ENCODE data around the gene DCST2.

Gene DCST2

DNA sequence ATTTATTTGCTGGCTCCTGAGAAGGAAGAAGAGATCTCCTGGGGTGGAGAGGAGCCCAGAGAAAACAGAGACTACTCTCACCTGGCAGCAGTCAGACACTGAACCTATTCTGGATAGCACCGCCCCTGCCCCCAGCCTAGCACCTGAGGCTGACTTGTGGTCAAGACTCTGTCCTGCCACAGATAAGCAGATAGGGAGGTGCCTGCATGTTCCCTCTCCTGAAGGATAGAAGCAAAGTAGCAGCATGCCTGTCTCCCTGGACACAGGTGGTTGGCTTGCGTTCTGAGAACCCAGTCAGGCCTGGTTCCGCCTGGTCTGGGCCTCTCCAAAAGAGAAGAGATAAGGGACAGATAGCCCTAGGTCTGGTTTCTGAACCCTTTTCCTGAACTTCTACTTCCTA is 43.8 kb upstream of the DCST2 start:
- Histone ChIP-seq H3K4me1 (ENCODE audit: control insufficient read depth, low read depth, low read length) (peaks cover 6% of the 10 kb centered on the region), H3K36me3 (ENCODE audit: control insufficient read depth, low read depth, low read length) (no peaks in the 10 kb centered on the region), H3K27ac (ENCODE audit: low read length) (no peak overlapping the region), H3K9me3 (ENCODE audit: control insufficient read depth, low read depth, low read length) (no peaks in the 10 kb centered on the region), H3K9ac (ENCODE audit: low read length) (no peak overlapping the region), H3K4me3 (ENCODE audit: low read length) (no peak overlapping the region), H3K27me3 (ENCODE audit: control insufficient read depth, insufficient read depth, low read length) (peaks cover 57% of the 10 kb centered on the region)

- peaks cover 56% of the 10 kb centered on the region for H3K27me3 ChIP-seq (ENCODE audit: control insufficient read depth, insufficient read depth, low read length)
- H3K9ac ChIP-seq (ENCODE audit: low read length) = no peak overlapping the region
- no peak overlapping the region for H3K27ac ChIP-seq (ENCODE audit: low read length)
- H3K4me1 ChIP-seq (ENCODE audit: control insufficient read depth, low read depth, low read length) = peaks cover 10% of the 10 kb centered on the region
- H3K4me3 ChIP-seq (ENCODE audit: low read length) = no peak overlapping the region
- H3K36me3 ChIP-seq (ENCODE audit: control insufficient read depth, low read depth, low read length) = no peaks in the 10 kb centered on the region
- H3K9me3 ChIP-seq (ENCODE audit: control insufficient read depth, low read depth, low read length) = no peaks in the 10 kb centered on the region
Measured at GRCh38 chr1:155076371-155076770, 42.8 kb upstream of the DCST2 start.

- peaks cover 14% of the 10 kb centered on the region for H3K4me1 ChIP-seq (ENCODE audit: control insufficient read depth, low read depth, low read length)
Measured at GRCh38 chr1:155075535-155075934, 42.0 kb upstream of the DCST2 start.

GRCh38 chr1:155073377-155074242 is 40.0 kb upstream of the DCST2 start:
- peaks cover 21% of the 10 kb centered on the region for H3K4me1 ChIP-seq (ENCODE audit: control insufficient read depth, low read depth, low read length)
- H3K36me3 ChIP-seq (ENCODE audit: control insufficient read depth, low read depth, low read length) = peaks cover 7% of the 10 kb centered on the region
- no peak overlapping the region for H3K9ac ChIP-seq (ENCODE audit: low read length)
- no peak overlapping the region for H3K4me3 ChIP-seq (ENCODE audit: low read length)
- H3K27me3 ChIP-seq (ENCODE audit: control insufficient read depth, insufficient read depth, low read length) = peaks cover 40% of the 10 kb centered on the region
- H3K9me3 ChIP-seq (ENCODE audit: control insufficient read depth, low read depth, low read length) = no peaks in the 10 kb centered on the region
- H3K27ac ChIP-seq (ENCODE audit: low read length) = no peak overlapping the region

More at GRCh38 chr1:155075535-155075934, 42.0 kb upstream of the DCST2 start:
- Histone ChIP-seq H3K36me3 (ENCODE audit: control insufficient read depth, low read depth, low read length) (no peaks in the 10 kb centered on the region), H3K9me3 (ENCODE audit: control insufficient read depth, low read depth, low read length) (no peaks in the 10 kb centered on the region), H3K27me3 (ENCODE audit: control insufficient read depth, insufficient read depth, low read length) (peaks cover 53% of the 10 kb centered on the region), H3K4me3 (ENCODE audit: low read length) (no peak overlapping the region), H3K27ac (ENCODE audit: low read length) (no peak overlapping the region), H3K9ac (ENCODE audit: low read length) (no peak overlapping the region)

DNA sequence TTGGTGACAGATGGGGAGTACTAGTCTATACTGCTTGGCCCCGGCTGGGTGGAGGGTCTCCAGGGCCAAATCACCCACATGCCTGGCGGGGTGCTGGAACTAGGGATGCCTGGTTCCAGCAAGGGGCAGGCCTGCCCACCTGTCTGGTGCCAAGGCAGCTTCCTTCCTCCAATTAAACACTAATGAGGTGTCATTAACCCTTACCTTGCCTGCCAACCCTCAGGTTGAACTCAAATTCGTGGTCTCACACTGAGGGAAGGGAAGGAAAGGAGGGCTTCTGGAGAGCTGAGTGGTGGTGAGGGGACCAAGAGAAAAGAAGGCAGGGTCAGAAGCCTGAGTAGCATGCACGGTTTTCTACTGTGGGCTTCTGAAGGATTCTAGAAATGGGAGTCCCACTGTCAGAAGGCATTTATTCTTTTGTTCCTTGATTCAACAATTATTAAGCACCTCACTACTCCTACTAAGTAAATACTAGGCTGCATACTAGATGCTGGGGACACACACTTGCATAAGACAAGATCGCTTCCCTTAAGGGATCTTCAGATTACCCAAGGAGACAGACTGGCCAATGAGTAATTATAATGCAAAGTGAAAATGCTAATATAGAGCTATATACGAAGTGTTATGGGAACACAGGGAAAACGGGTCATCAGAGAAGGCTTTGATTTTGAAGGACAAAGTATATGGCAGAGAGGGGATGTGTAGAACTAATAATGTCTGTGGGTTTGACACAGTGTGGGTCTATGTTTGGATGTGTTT is 39.1 kb upstream of the DCST2 start:
- H3K27me3 ChIP-seq (ENCODE audit: control insufficient read depth, insufficient read depth, low read length) = peaks cover 31% of the 10 kb centered on the region
- no peak overlapping the region for H3K4me3 ChIP-seq (ENCODE audit: low read length)
- H3K36me3 ChIP-seq (ENCODE audit: control insufficient read depth, low read depth, low read length) = peaks cover 8% of the 10 kb centered on the region
- H3K9ac ChIP-seq (ENCODE audit: low read length) = no peak overlapping the region
- no peaks in the 10 kb centered on the region for H3K9me3 ChIP-seq (ENCODE audit: control insufficient read depth, low read depth, low read length)
- H3K27ac ChIP-seq (ENCODE audit: low read length) = no peak overlapping the region
- peaks cover 21% of the 10 kb centered on the region for H3K4me1 ChIP-seq (ENCODE audit: control insufficient read depth, low read depth, low read length)

- Histone ChIP-seq H3K27me3 (ENCODE audit: control insufficient read depth, insufficient read depth, low read length) (peaks cover 26% of the 10 kb centered on the region), H3K4me3 (ENCODE audit: low read length) (peak overlapping the region; percentile 68), H3K4me1 (ENCODE audit: control insufficient read depth, low read depth, low read length) (peaks cover 21% of the 10 kb centered on the region), H3K9me3 (ENCODE audit: control insufficient read depth, low read depth, low read length) (no peaks in the 10 kb centered on the region), H3K9ac (ENCODE audit: low read length) (peak overlapping the region; percentile 46), H3K36me3 (ENCODE audit: control insufficient read depth, low read depth, low read length) (peaks cover 12% of the 10 kb centered on the region), H3K27ac (ENCODE audit: low read length) (no peak overlapping the region)
Measured at GRCh38 chr1:155071701-155072100, 38.1 kb upstream of the DCST2 start.

DNA sequence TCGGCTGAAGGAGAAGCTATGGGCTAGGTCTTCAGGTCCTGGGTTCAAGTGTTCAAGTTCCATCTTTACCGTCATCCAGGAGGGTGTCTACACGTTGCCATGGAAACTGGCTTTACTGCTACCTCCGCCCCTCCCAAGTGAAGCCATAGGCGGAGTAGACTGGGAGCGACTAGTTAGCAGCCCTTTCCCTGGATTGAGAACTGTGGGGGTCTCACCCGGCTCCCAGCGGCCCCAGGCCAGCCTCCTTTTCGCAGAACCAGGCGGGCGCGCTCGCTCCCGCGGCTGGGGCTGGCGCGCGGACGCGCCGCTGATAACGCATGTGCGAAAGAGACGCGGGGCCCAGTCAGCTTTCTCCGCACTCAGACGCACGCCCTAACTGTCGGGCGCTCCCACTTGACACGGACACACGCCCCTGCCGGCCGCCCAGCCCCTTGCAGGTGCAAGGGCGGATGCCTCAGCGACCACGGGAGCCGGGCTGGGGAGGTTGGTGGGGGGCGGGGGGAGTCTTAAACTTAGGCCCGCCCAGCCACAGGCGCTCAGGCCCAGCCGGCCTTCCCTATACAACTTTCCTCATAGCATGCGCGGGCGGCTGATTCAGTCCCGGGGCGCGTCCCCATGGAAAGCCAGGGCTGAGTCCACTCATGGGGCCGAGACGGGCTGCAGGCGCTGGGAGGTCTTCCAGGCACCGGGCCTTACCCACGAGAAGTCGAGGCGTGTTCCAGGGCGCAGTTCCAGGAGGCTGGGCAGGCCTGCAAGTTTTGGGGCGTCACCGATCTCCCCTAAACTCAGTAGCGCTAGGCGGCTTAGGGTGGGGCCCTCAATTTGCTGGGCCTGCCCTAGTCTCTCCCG is 37.4 kb upstream of the DCST2 start:
- H3K9me3 ChIP-seq (ENCODE audit: control insufficient read depth, low read depth, low read length) = no peaks in the 10 kb centered on the region
- H3K9ac ChIP-seq (ENCODE audit: low read length) = peak overlapping the region; percentile 46
- H3K27me3 ChIP-seq (ENCODE audit: control insufficient read depth, insufficient read depth, low read length) = peaks cover 26% of the 10 kb centered on the region
- H3K27ac ChIP-seq (ENCODE audit: low read length) = no peak overlapping the region
- peaks cover 21% of the 10 kb centered on the region for H3K4me1 ChIP-seq (ENCODE audit: control insufficient read depth, low read depth, low read length)
- peak overlapping the region; percentile 68 for H3K4me3 ChIP-seq (ENCODE audit: low read length)
- H3K36me3 ChIP-seq (ENCODE audit: control insufficient read depth, low read depth, low read length) = peaks cover 12% of the 10 kb centered on the region

- Histone ChIP-seq H3K27me3 (ENCODE audit: control insufficient read depth, insufficient read depth, low read length) (peaks cover 26% of the 10 kb centered on the region), H3K4me1 (ENCODE audit: control insufficient read depth, low read depth, low read length) (peaks cover 21% of the 10 kb centered on the region), H3K36me3 (ENCODE audit: control insufficient read depth, low read depth, low read length) (peaks cover 12% of the 10 kb centered on the region), H3K4me3 (ENCODE audit: low read length) (peak overlapping the region; percentile 68), H3K27ac (ENCODE audit: low read length) (no peak overlapping the region), H3K9ac (ENCODE audit: low read length) (peak overlapping the region; percentile 46), H3K9me3 (ENCODE audit: control insufficient read depth, low read depth, low read length) (no peaks in the 10 kb centered on the region)
Measured at GRCh38 chr1:155070158-155070621, 36.6 kb upstream of the DCST2 start.

DNA sequence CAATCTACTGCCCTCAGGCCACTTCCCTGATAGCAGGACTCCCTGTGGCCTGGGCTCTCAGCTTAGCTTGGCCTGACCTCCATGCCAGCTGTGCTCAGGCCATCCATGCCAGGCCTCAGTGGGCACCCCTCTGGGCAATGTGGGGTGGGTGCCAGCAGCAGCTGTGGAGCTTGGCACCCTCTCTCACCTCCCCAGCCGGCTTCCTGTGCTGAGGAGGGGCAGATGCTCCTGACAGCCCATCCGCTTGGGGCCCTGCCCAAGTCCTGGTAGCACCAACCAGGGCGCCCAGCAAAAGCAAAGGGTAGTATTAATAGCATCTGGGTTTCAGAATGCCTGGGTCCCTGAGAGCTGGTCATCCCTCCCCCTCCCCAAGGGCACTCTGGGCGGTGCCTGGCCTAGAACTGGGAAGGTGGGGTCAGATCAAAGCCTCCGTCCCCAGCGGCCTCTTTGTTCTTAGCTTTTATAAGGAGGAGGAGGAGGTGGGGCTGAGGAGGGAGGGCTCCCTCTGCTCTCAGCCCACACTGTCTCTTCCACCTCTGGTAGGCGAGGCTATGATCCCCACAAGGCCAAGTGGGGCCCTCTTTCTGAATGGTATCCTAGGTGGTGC is 36.1 kb upstream of the DCST2 start:
- H3K4me1 ChIP-seq (ENCODE audit: control insufficient read depth, low read depth, low read length) = peaks cover 26% of the 10 kb centered on the region
- no peaks in the 10 kb centered on the region for H3K9me3 ChIP-seq (ENCODE audit: control insufficient read depth, low read depth, low read length)
- peaks cover 26% of the 10 kb centered on the region for H3K27me3 ChIP-seq (ENCODE audit: control insufficient read depth, insufficient read depth, low read length)
- H3K36me3 ChIP-seq (ENCODE audit: control insufficient read depth, low read depth, low read length) = peaks cover 12% of the 10 kb centered on the region
- H3K27ac ChIP-seq (ENCODE audit: low read length) = no peak overlapping the region
- no peak overlapping the region for H3K9ac ChIP-seq (ENCODE audit: low read length)
- peak overlapping the region; percentile 68 for H3K4me3 ChIP-seq (ENCODE audit: low read length)

- no peak overlapping the region for H3K4me3 ChIP-seq (ENCODE audit: low read length)
- peaks cover 30% of the 10 kb centered on the region for H3K4me1 ChIP-seq (ENCODE audit: control insufficient read depth, low read depth, low read length)
- H3K27me3 ChIP-seq (ENCODE audit: control insufficient read depth, insufficient read depth, low read length) = peaks cover 26% of the 10 kb centered on the region
- no peak overlapping the region for H3K27ac ChIP-seq (ENCODE audit: low read length)
- H3K9ac ChIP-seq (ENCODE audit: low read length) = no peak overlapping the region
- H3K9me3 ChIP-seq (ENCODE audit: control insufficient read depth, low read depth, low read length) = no peaks in the 10 kb centered on the region
- H3K36me3 ChIP-seq (ENCODE audit: control insufficient read depth, low read depth, low read length) = peaks cover 12% of the 10 kb centered on the region
Measured at GRCh38 chr1:155068599-155068998, 35.0 kb upstream of the DCST2 start.

GRCh38 chr1:155066777-155067176 is 33.2 kb upstream of the DCST2 start:
- H3K27me3 ChIP-seq (ENCODE audit: control insufficient read depth, insufficient read depth, low read length) = peaks cover 21% of the 10 kb centered on the region
- no peak overlapping the region for H3K9ac ChIP-seq (ENCODE audit: low read length)

More at GRCh38 chr1:155066777-155067176, 33.2 kb upstream of the DCST2 start:
- peaks cover 12% of the 10 kb centered on the region for H3K36me3 ChIP-seq (ENCODE audit: control insufficient read depth, low read depth, low read length)
- H3K4me1 ChIP-seq (ENCODE audit: control insufficient read depth, low read depth, low read length) = peaks cover 28% of the 10 kb centered on the region
- no peak overlapping the region for H3K27ac ChIP-seq (ENCODE audit: low read length)
- H3K4me3 ChIP-seq (ENCODE audit: low read length) = no peak overlapping the region
- no peaks in the 10 kb centered on the region for H3K9me3 ChIP-seq (ENCODE audit: control insufficient read depth, low read depth, low read length)

Measured in iPS-18a (cell line).